ENCODE measurements around the gene TCF25. TPM values are rescaled to one million over a fixed set of nuclear protein-coding genes. Genes with fewer than 3 reads are reported as not detected.

TCF25 gene
- total RNA-seq, 4 donors from 2014 or later: 60.3 to 221 (median 126) TPM

DNA sequence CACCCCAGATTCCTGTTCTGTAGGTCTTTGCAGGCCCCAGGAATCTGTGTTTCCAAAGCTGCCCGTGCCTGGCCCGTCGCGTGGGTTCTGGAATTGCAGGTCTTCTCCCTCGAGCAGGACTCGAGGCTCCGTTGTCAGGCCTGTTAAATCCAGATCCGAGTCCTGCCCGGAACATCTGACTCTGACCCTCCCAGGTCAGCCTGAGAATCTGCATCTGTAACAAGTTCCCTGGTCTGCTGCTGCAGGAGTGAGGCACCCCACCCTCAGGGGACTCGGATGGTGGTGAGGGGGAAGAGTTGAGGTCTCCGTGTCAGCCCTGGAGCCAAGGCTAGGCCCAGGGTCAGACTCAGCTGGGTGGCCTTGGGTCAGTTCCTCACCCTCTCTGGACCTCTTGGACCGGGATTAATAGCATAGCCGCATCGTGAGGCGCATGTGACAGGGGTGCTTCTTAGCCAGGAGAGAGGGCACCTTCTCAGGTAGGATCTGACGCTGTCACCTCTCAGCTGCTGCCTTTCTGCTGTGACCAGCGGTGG, 36.3 kb upstream of the TCF25 start:
- intact Hi-C loops (cut with DNase I; ENCODE audit: low total_unique reads): no loop called here
- no peaks in the 10 kb centered on the region for H3K9me3 ChIP-seq
- no peak for TF ChIP-seq POLR2A (IDR thresholded peaks at IDR 0.05)
- TF ChIP-seq, protein P1, sequence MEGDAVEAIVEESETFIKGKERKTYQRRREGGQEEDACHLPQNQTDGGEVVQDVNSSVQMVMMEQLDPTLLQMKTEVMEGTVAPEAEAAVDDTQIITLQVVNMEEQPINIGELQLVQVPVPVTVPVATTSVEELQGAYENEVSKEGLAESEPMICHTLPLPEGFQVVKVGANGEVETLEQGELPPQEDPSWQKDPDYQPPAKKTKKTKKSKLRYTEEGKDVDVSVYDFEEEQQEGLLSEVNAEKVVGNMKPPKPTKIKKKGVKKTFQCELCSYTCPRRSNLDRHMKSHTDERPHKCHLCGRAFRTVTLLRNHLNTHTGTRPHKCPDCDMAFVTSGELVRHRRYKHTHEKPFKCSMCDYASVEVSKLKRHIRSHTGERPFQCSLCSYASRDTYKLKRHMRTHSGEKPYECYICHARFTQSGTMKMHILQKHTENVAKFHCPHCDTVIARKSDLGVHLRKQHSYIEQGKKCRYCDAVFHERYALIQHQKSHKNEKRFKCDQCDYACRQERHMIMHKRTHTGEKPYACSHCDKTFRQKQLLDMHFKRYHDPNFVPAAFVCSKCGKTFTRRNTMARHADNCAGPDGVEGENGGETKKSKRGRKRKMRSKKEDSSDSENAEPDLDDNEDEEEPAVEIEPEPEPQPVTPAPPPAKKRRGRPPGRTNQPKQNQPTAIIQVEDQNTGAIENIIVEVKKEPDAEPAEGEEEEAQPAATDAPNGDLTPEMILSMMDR (IDR thresholded peaks at IDR 0.05): no peak
- no peak overlapping the region for H3K4me3 ChIP-seq
- H3K27ac ChIP-seq: no peak overlapping the region
- no peaks in the 10 kb centered on the region for H3K36me3 ChIP-seq
- DNase-seq: no peak
- no peaks in the 10 kb centered on the region for H3K4me1 ChIP-seq
- H3K27me3 ChIP-seq: no peaks in the 10 kb centered on the region

DNA sequence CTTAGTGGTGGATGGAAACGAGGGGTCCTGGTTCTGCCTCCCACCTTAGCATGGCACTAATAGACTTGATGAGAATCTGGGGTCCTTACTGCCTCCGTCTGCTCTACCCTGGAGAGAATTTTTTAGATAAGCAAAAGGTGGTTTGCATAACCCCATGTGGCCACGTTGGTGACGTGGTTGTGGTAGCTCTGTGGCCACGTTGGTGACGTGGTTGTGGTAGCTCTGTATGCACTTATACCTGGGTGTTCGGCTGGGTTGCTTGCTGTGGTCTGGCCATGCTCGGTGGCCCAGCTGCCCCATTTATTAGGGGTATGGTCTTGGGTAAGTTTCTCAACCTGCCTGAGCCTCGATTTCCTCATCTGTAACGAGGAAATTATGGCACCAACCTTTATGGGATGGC, 32.1 kb upstream of the TCF25 start:
- Histone ChIP-seq H3K36me3 (no peaks in the 10 kb centered on the region), H3K4me1 (no peaks in the 10 kb centered on the region), H3K27ac (no peak overlapping the region), H3K9me3 (no peaks in the 10 kb centered on the region), H3K4me3 (no peak overlapping the region), H3K27me3 (no peaks in the 10 kb centered on the region)
- intact Hi-C loops (cut with DNase I; ENCODE audit: low total_unique reads): no loop called here
- no peak for TF ChIP-seq POLR2A (IDR thresholded peaks at IDR 0.05)
- TF ChIP-seq, protein P1 (IDR thresholded peaks at IDR 0.05): no peak
- DNase-seq: no peak

GRCh38 chr16:89842471-89843408, 30.7 kb upstream of the TCF25 start:
- Histone ChIP-seq H3K4me3 (no peak overlapping the region), H3K36me3 (no peaks in the 10 kb centered on the region), H3K9me3 (no peaks in the 10 kb centered on the region), H3K27ac (no peak overlapping the region), H3K27me3 (no peaks in the 10 kb centered on the region), H3K4me1 (no peaks in the 10 kb centered on the region)
- intact Hi-C loops (cut with DNase I; ENCODE audit: low total_unique reads): no loop called here
- no peak for TF ChIP-seq POLR2A (IDR thresholded peaks at IDR 0.05)
- TF ChIP-seq, protein P1 (IDR thresholded peaks at IDR 0.05): no peak
- DNase-seq: no peak

DNA sequence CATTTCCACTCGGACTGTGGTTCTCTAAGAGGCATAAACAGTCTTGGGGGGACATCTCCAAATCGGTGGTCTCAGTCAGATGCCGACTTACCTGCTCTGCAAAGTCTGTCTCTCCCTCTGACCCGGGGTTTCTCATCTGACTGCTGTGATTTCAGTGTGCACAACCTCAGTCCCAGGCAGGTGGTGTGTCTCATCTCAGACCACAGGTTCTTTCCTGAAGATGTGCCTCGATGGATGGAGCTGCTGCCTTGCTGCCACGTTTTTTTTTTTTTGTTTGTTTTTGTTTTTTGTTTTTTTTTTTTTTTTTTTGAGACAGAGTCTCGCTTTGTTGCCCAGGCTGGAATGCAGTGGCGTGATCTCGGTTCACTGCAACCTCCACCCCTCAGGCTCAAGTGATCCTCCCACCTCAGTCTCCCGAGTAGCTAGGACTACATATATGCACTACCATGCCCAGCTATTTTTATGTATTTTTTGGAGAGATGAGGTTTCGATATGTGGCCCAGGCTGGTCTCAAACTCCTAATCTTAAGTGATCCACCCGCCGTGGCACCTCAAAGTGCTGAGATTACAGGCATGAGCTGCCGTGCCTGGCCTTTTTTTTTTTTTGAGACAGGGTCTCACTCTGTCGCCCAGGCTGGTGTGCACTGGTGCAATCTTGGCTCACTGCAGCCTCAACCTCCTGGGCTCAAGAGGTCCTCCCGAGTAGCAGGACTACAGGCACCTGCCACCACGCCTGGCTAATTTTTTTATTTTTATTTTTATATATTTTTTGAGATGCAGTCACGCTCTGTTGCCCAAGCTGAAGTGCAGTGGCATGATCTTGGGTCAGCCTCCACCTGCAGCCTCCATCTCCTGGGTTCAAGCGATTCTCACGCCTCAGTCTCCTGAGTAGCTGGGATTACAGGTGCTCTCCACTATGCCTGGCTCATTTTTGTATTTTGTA, 29.7 kb upstream of the TCF25 start:
- no peak for DNase-seq
- H3K27ac ChIP-seq: no peak overlapping the region
- TF ChIP-seq, protein P1 (IDR thresholded peaks at IDR 0.05): no peak
- TF ChIP-seq POLR2A (IDR thresholded peaks at IDR 0.05): no peak
- no peaks in the 10 kb centered on the region for H3K36me3 ChIP-seq
- no peaks in the 10 kb centered on the region for H3K27me3 ChIP-seq
- no peaks in the 10 kb centered on the region for H3K4me1 ChIP-seq
- no peaks in the 10 kb centered on the region for H3K9me3 ChIP-seq
- H3K4me3 ChIP-seq: no peak overlapping the region
- intact Hi-C loops (cut with DNase I; ENCODE audit: low total_unique reads): no loop called here

Measured in uterus (tissue), 4 donors.